Hepatocyte (in vitro differentiated cells): ENCODE data around the gene PRR3. TPM values are rescaled to one million over a fixed set of nuclear protein-coding genes. Genes with fewer than 3 reads are reported as not detected.

Experiments
- DNase-seq: peaks from one replicate; pipeline ENCODE4 v3.0.0-alpha.2; 2016; ENCODE audit warnings: low spot score
- H2AFZ ChIP-seq: fragments of 200-600 bp; sonication (generic); 2 replicates; pipeline ENCODE4 v1.6.0; 2016; ENCODE audit warnings: antibody characterized with exemption, mild to moderate bottlenecking
- H3K27ac ChIP-seq: fragments of 200-600 bp; sonication (generic); 2 replicates; pipeline ENCODE4 v1.5.1; 2016; ENCODE audit warnings: mild to moderate bottlenecking
- H3K27me3 ChIP-seq: fragments of 200-600 bp; sonication (generic); 2 replicates; pipeline ENCODE4 v1.6.1; 2016
- H3K36me3 ChIP-seq: fragments of 200-600 bp; sonication (generic); replicated peaks from 2 replicates; pipeline ENCODE4 v1.5.1; 2016; ENCODE audit warnings: low read depth; ENCODE audit not compliant: insufficient read depth
- H3K4me1 ChIP-seq: fragments of 200-600 bp; sonication (generic); 2 replicates; pipeline ENCODE4 v1.5.1; 2016; ENCODE audit warnings: mild to moderate bottlenecking, moderate library complexity; ENCODE audit not compliant: insufficient read depth
- H3K4me2 ChIP-seq: fragments of 200-600 bp; sonication (generic); 2 replicates; pipeline ENCODE4 v1.6.0; 2016
- H3K4me3 ChIP-seq: fragments of 200-600 bp; sonication (generic); 2 replicates; pipeline ENCODE4 v1.5.1; 2016; ENCODE audit warnings: mild to moderate bottlenecking
- H3K79me2 ChIP-seq: fragments of 200-600 bp; sonication (generic); 2 replicates; pipeline ENCODE4 v1.6.0; 2017; ENCODE audit warnings: mild to moderate bottlenecking
- H3K9me2 ChIP-seq: fragments of 200-600 bp; sonication (generic); replicated peaks from 2 replicates; pipeline ENCODE4 v1.6.0; 2017; ENCODE audit warnings: mild to moderate bottlenecking; ENCODE audit not compliant: insufficient read depth
- H3K9me3 ChIP-seq: fragments of 200-600 bp; sonication (generic); 2 replicates; pipeline ENCODE4 v1.5.1; 2016; ENCODE audit warnings: low read depth, mild to moderate bottlenecking
- H4K20me1 ChIP-seq: fragments of 200-600 bp; sonication (generic); 2 replicates; pipeline ENCODE4 v1.6.0; 2016; ENCODE audit warnings: mild to moderate bottlenecking; ENCODE audit not compliant: insufficient read depth, poor library complexity, severe bottlenecking
- CTCF ChIP-seq: fragments of 200-600 bp; sonication (generic); IDR thresholded peaks from 2 replicates; pipeline ENCODE4 v1.5.1; 2016; ENCODE audit warnings: antibody characterized with exemption, mild to moderate bottlenecking; ENCODE audit not compliant: poor library complexity
- EZH2 ChIP-seq: fragments of 200-600 bp; sonication (generic); IDR thresholded peaks from 2 replicates; pipeline ENCODE4 v1.6.1; 2016; ENCODE audit warnings: antibody characterized with exemption, mild to moderate bottlenecking, borderline replicate concordance
- EZH2phosphoT487 ChIP-seq: fragments of 200-600 bp; sonication (generic); IDR thresholded peaks from one replicate; pipeline ENCODE4 v1.6.1; 2018; ENCODE audit warnings: antibody characterized with exemption, mild to moderate bottlenecking, low read depth, moderate library complexity; ENCODE audit not compliant: unreplicated experiment, severe bottlenecking
- WGBS: methylation state at CpG from one replicate; pipeline ENCODE4 v1.1.6; 2016; ENCODE audit warnings: low lambda C conversion rate; ENCODE audit errors: missing lambda C conversion rate; 5-methylcytosine and 5-hydroxymethylcytosine counted together
- polyA plus RNA-seq: library from polyadenylated mRNA; unstranded; fragments of >200 nt; fragmentation: Nextera tagmentation; extraction: Ambion mirVana; gene quantifications from 2 replicates; pipeline ENCODE4 v1.2.1, GENCODE V29; 2016
- total RNA-seq: library from RNA; depleted of rRNA; stranded (reverse); fragments of >200 nt; gene quantifications from 2 replicates; pipeline ENCODE4 v1.2.3, GENCODE V29; 2014

Gene PRR3
- total and polyA plus RNA-seq, 2 experiments from 2014 or later, result 7.8 to 10.1 TPM

GRCh38 chr6:30600451-30600961 lies 43.4 kb downstream of the PRR3 start:
- WGBS, result 92% methylated on average over 10 of the region's 10 CpGs
- Histone ChIP-seq H2AFZ (no peak overlapping the region), H3K36me3 (peaks cover 4% of the 10 kb centered on the region), H3K9me3 (no peaks in the 10 kb centered on the region), H3K4me2 (no peak overlapping the region), H3K27me3 (no peaks in the 10 kb centered on the region), H3K4me1 (no peaks in the 10 kb centered on the region), H3K4me3 (no peak overlapping the region), H3K79me2 (no peaks in the 10 kb centered on the region), H3K9me2 (no peaks in the 10 kb centered on the region), H3K27ac (no peak overlapping the region), H4K20me1 (peaks cover 18% of the 10 kb centered on the region)
- no peak for TF ChIP-seq EZH2
- no peak for TF ChIP-seq CTCF
- no peak for TF ChIP-seq EZH2phosphoT487
- no peak for DNase-seq

- Histone ChIP-seq H4K20me1 (peaks cover 22% of the 10 kb centered on the region), H3K9me3 (no peaks in the 10 kb centered on the region), H3K4me2 (no peak overlapping the region), H3K79me2 (no peaks in the 10 kb centered on the region), H3K9me2 (no peaks in the 10 kb centered on the region), H3K27me3 (no peaks in the 10 kb centered on the region), H3K4me1 (no peaks in the 10 kb centered on the region), H2AFZ (no peak overlapping the region), H3K27ac (no peak overlapping the region), H3K4me3 (no peak overlapping the region), H3K36me3 (peaks cover 4% of the 10 kb centered on the region)
- no peak for DNase-seq
- no peak for TF ChIP-seq CTCF
- no peak for TF ChIP-seq EZH2phosphoT487
- no peak for TF ChIP-seq EZH2
- WGBS, result 95% methylated on average over 6 of the region's 6 CpGs
These were observed 44.3 kb downstream of the PRR3 start for GRCh38 chr6:30601436-30601814.

- H3K4me1 ChIP-seq, result no peaks in the 10 kb centered on the region
- DNase-seq, result no peak
- TF ChIP-seq EZH2 (no peak), EZH2phosphoT487 (no peak), CTCF (no peak)
- H3K27ac ChIP-seq, result no peak overlapping the region
- no peaks in the 10 kb centered on the region for H3K9me3 ChIP-seq
- no peak overlapping the region for H2AFZ ChIP-seq
- peaks cover 4% of the 10 kb centered on the region for H3K36me3 ChIP-seq
- 98% methylated on average over 33 of the region's 39 CpGs for WGBS
- no peak overlapping the region for H3K4me2 ChIP-seq
- no peaks in the 10 kb centered on the region for H3K79me2 ChIP-seq
- no peaks in the 10 kb centered on the region for H3K9me2 ChIP-seq
- no peak overlapping the region for H3K4me3 ChIP-seq
- H3K27me3 ChIP-seq, result no peaks in the 10 kb centered on the region
- peaks cover 22% of the 10 kb centered on the region for H4K20me1 ChIP-seq
These were observed 44.9 kb downstream of the PRR3 start for GRCh38 chr6:30601815-30602641.

- TF ChIP-seq CTCF (no peak), EZH2 (no peak), EZH2phosphoT487 (no peak)
- Histone ChIP-seq H3K27me3 (no peaks in the 10 kb centered on the region), H3K9me3 (no peaks in the 10 kb centered on the region), H3K36me3 (peaks cover 4% of the 10 kb centered on the region), H3K4me1 (no peaks in the 10 kb centered on the region), H3K4me2 (no peak overlapping the region), H3K27ac (no peak overlapping the region), H3K9me2 (no peaks in the 10 kb centered on the region), H3K4me3 (no peak overlapping the region), H4K20me1 (peaks cover 30% of the 10 kb centered on the region), H2AFZ (no peak overlapping the region), H3K79me2 (no peaks in the 10 kb centered on the region)
- 97% methylated on average over 12 of the region's 13 CpGs for WGBS
- no peak for DNase-seq
These were observed 46.9 kb downstream of the PRR3 start for GRCh38 chr6:30603961-30604360.
